GM18526 (cell line): ENCODE data around the gene ANKRD49.

Experiments
- POLR2A ChIP-seq: IDR thresholded peaks from 3 replicates; pipeline ENCODE4 v1.6.1; 2011; ENCODE audit not compliant: insufficient read length; ENCODE audit errors: extremely low read depth

ANKRD49 gene

GRCh38 chr11:94486068-94486467, 7.7 kb upstream of the ANKRD49 start:
- no peak for TF ChIP-seq POLR2A

- no peak for TF ChIP-seq POLR2A
These were observed 419 bp downstream of the ANKRD49 start for GRCh38 chr11:94494126-94494680.

- no peak for TF ChIP-seq POLR2A
These were observed 6.4 kb downstream of the ANKRD49 start for GRCh38 chr11:94500181-94500580.

- no peak for TF ChIP-seq POLR2A
These were observed 7.7 kb downstream of the ANKRD49 start for GRCh38 chr11:94501522-94501921.

- TF ChIP-seq POLR2A = no peak
These were observed 11.0 kb downstream of the ANKRD49 start for GRCh38 chr11:94504689-94505293.

- no peak for TF ChIP-seq POLR2A
These were observed 13.7 kb downstream of the ANKRD49 start for GRCh38 chr11:94507485-94507884.

- no peak for TF ChIP-seq POLR2A
These were observed 18.4 kb downstream of the ANKRD49 start, which contains the start of gene C11orf97 for GRCh38 chr11:94511932-94512781. Gene C11orf97 (plus strand): TSS chr11:94512461. CDS start chr11:94512529, 68 bp downstream.

- TF ChIP-seq POLR2A = no peak
These were observed 19.3 kb downstream of the ANKRD49 start for GRCh38 chr11:94513091-94513490.

GRCh38 chr11:94515398-94515797, 21.6 kb downstream of the ANKRD49 start:
- no peak for TF ChIP-seq POLR2A

- TF ChIP-seq POLR2A = no peak
These were observed 22.9 kb downstream of the ANKRD49 start for GRCh38 chr11:94516725-94517124.

GRCh38 chr11:94518300-94518699, 24.5 kb downstream of the ANKRD49 start:
- TF ChIP-seq POLR2A = no peak

GRCh38 chr11:94519478-94520084, 25.8 kb downstream of the ANKRD49 start:
- no peak for TF ChIP-seq POLR2A

- TF ChIP-seq POLR2A = no peak
These were observed 27.9 kb downstream of the ANKRD49 start for GRCh38 chr11:94521684-94522083.

GRCh38 chr11:94524341-94524740, 30.6 kb downstream of the ANKRD49 start:
- no peak for TF ChIP-seq POLR2A

- no peak for TF ChIP-seq POLR2A
These were observed 32.0 kb downstream of the ANKRD49 start for GRCh38 chr11:94525546-94526324.
